ENCODE measurements around the gene TNFRSF1B.

TNFRSF1B gene

GRCh38 chr1:12141163-12141850, 25.5 kb upstream of the TNFRSF1B start:
- FAIRE-seq = no peak
- no peak for DNase-seq (ENCODE audit: low spot score)

- FAIRE-seq (no peak), DNase-seq (ENCODE audit: low spot score) (no peak)
Measured at GRCh38 chr1:12142141-12142823, 24.5 kb upstream of the TNFRSF1B start.

- FAIRE-seq = no peak
Measured at GRCh38 chr1:12142891-12143630, 23.7 kb upstream of the TNFRSF1B start.

GRCh38 chr1:12143631-12144155, 23.1 kb upstream of the TNFRSF1B start:
- peak; percentile 56 for FAIRE-seq
- DNase-seq (ENCODE audit: low spot score) = peak; percentile 87

More at GRCh38 chr1:12142891-12143630, 23.7 kb upstream of the TNFRSF1B start:
- no peak for DNase-seq (ENCODE audit: low spot score)

- FAIRE-seq (no peak), DNase-seq (ENCODE audit: low spot score) (no peak)
Measured at GRCh38 chr1:12144236-12144635, 22.6 kb upstream of the TNFRSF1B start.

- no peak for FAIRE-seq
- DNase-seq (ENCODE audit: low spot score) = no peak
Measured at GRCh38 chr1:12144969-12145368, 21.8 kb upstream of the TNFRSF1B start.

- DNase-seq (ENCODE audit: low spot score) = no peak
- no peak for FAIRE-seq
Measured at GRCh38 chr1:12145616-12146342, 21.0 kb upstream of the TNFRSF1B start.

GRCh38 chr1:12146343-12147112, 20.3 kb upstream of the TNFRSF1B start:
- FAIRE-seq = no peak
- DNase-seq (ENCODE audit: low spot score) = no peak

GRCh38 chr1:12147201-12147701, 19.5 kb upstream of the TNFRSF1B start:
- FAIRE-seq (no peak), DNase-seq (ENCODE audit: low spot score) (no peak)

- no peak for FAIRE-seq
Measured at GRCh38 chr1:12148160-12148957, 18.4 kb upstream of the TNFRSF1B start.

GRCh38 chr1:12148958-12149790, 17.6 kb upstream of the TNFRSF1B start:
- FAIRE-seq = no peak

More at GRCh38 chr1:12148160-12148957, 18.4 kb upstream of the TNFRSF1B start:
- no peak for DNase-seq (ENCODE audit: low spot score)

GRCh38 chr1:12149791-12150175, 17.0 kb upstream of the TNFRSF1B start:
- FAIRE-seq (no peak), DNase-seq (ENCODE audit: low spot score) (no peak)

More at GRCh38 chr1:12148958-12149790, 17.6 kb upstream of the TNFRSF1B start:
- DNase-seq (ENCODE audit: low spot score) = no peak

- no peak for DNase-seq (ENCODE audit: low spot score)
- FAIRE-seq = no peak
Measured at GRCh38 chr1:12150456-12151200, 16.2 kb upstream of the TNFRSF1B start.

GRCh38 chr1:12151465-12151864, 15.3 kb upstream of the TNFRSF1B start:
- FAIRE-seq (no peak), DNase-seq (ENCODE audit: low spot score) (no peak)

GRCh38 chr1:12152113-12152891, 14.5 kb upstream of the TNFRSF1B start:
- no peak for DNase-seq (ENCODE audit: low spot score)
- no peak for FAIRE-seq

- FAIRE-seq (peak; percentile 20), DNase-seq (ENCODE audit: low spot score) (peak; percentile 52)
Measured at GRCh38 chr1:12153181-12153785, 13.5 kb upstream of the TNFRSF1B start.

GRCh38 chr1:12155328-12155727, 11.5 kb upstream of the TNFRSF1B start:
- no peak for DNase-seq (ENCODE audit: low spot score)
- no peak for FAIRE-seq
